IMR-90 (cell line): Measurements from ENCODE around the gene ERGIC1. TPM values are rescaled to one million over a fixed set of nuclear protein-coding genes. Genes with fewer than 3 reads are reported as not detected.

Experiments used
- ATAC-seq: fragments of 200-7000 bp; cut with Tn5 transposase; 2 replicates; pipeline ENCODE4 v1.9.1; 2020; ENCODE audit warnings: low read depth, mild to moderate bottlenecking, moderate library complexity
- BruUV-seq: library from RNA; stranded (reverse); fragments of 400-500 nt; replicated peaks from 2 replicates; lab custom pipeline; 2021; lab: Mats Ljungman, UMichigan
- CTCF ChIA-PET: fragments of 300-600 bp; formaldehyde crosslinking; extraction: SDS; loops from one replicate; lab custom pipeline; 2021; ENCODE audit warnings: antibody characterized with exemption; lab: Yijun Ruan, JAX
- POLR2A ChIA-PET: fragments of 300-600 bp; sonication (Branson Sonifier 250); formaldehyde crosslinking; loops from one replicate; lab custom pipeline; 2022; ENCODE audit warnings: antibody characterized with exemption; ENCODE audit not compliant: unreplicated experiment; lab: Charles Lee
- DNase-seq: peaks from one replicate; pipeline ENCODE4 v3.0.0; 2013
- H2AFZ ChIP-seq: replicated peaks from 2 replicates; pipeline ENCODE3; 2013; ENCODE audit warnings: low read length, mild to moderate bottlenecking; ENCODE audit not compliant: poor library complexity
- H2AK5ac ChIP-seq: 2 replicates; pipeline ENCODE4 v1.6.1; 2013; ENCODE audit warnings: low read depth, low read length, inconsistent platforms
- H2AK9ac ChIP-seq: replicated peaks from 2 replicates; pipeline ENCODE3; 2013; ENCODE audit warnings: mild to moderate bottlenecking, low read depth, low read length, moderate library complexity; ENCODE audit not compliant: poor library complexity
- H2BK120ac ChIP-seq: 2 replicates; pipeline ENCODE4 v1.6.1; 2013; ENCODE audit warnings: low read depth, low read length, inconsistent platforms
- H2BK15ac ChIP-seq: 3 replicates; pipeline ENCODE4 v1.6.1; 2013; ENCODE audit warnings: low read depth, low read length, inconsistent platforms
- H2BK20ac ChIP-seq: 2 replicates; pipeline ENCODE4 v1.6.1; 2013; ENCODE audit warnings: low read depth, mild to moderate bottlenecking, inconsistent platforms, low read length, moderate library complexity
- H2BK5ac ChIP-seq: 2 replicates; pipeline ENCODE4 v1.6.1; 2013; ENCODE audit warnings: mild to moderate bottlenecking, low read depth, low read length, inconsistent platforms; ENCODE audit not compliant: poor library complexity, severe bottlenecking
- H3K14ac ChIP-seq: replicated peaks from 2 replicates; pipeline ENCODE4 v1.6.1; 2013; ENCODE audit warnings: low read depth, low read length, inconsistent platforms
- H3K18ac ChIP-seq: 2 replicates; pipeline ENCODE4 v1.6.1; 2013; ENCODE audit warnings: low read depth, low read length, control low read depth
- H3K23ac ChIP-seq: 2 replicates; pipeline ENCODE4 v1.6.1; 2013; ENCODE audit warnings: low read depth, low read length, inconsistent platforms
- H3K27ac ChIP-seq: 2 replicates; pipeline ENCODE4 v1.5.1; 2013; ENCODE audit warnings: mild to moderate bottlenecking, control low read depth, low read length; ENCODE audit not compliant: insufficient read depth
- H3K27me3 ChIP-seq: 2 replicates; pipeline ENCODE4 v1.6.1; 2013; ENCODE audit warnings: low read length; ENCODE audit not compliant: control insufficient read depth, insufficient read depth
- H3K36me3 ChIP-seq: 2 replicates; pipeline ENCODE4 v1.6.1; 2013; ENCODE audit warnings: low read length, mixed read lengths; ENCODE audit not compliant: control insufficient read depth, insufficient read depth
- H3K4ac ChIP-seq: 2 replicates; pipeline ENCODE4 v1.6.1; 2013; ENCODE audit warnings: low read depth, low read length, inconsistent platforms
- H3K4me1 ChIP-seq: 2 replicates; pipeline ENCODE4 v1.6.1; 2013; ENCODE audit warnings: low read length, mixed read lengths; ENCODE audit not compliant: control insufficient read depth, insufficient read depth
- H3K4me2 ChIP-seq: 2 replicates; pipeline ENCODE4 v1.6.1; 2013; ENCODE audit warnings: low read depth, mild to moderate bottlenecking, control low read depth, low read length, moderate library complexity
- H3K4me3 ChIP-seq: 2 replicates; pipeline ENCODE4 v1.5.1; 2013; ENCODE audit warnings: low read depth, mild to moderate bottlenecking, control low read depth, low read length, moderate library complexity; ENCODE audit not compliant: insufficient read depth
- H3K56ac ChIP-seq: 2 replicates; pipeline ENCODE4 v1.6.1; 2013; ENCODE audit warnings: low read length, inconsistent platforms; ENCODE audit not compliant: insufficient read depth; ENCODE audit errors: extremely low read depth
- H3K79me1 ChIP-seq, 2 experiments: 2 replicates each; pipeline ENCODE4 v1.6.1; 2013; ENCODE audit warnings: low read length in 2 of 2, inconsistent platforms in 1 of 2, low read depth in 1 of 2
- H3K9ac ChIP-seq: 2 replicates; pipeline ENCODE4 v1.6.1; 2013; ENCODE audit warnings: low read depth, low read length, control low read depth
- H3K9me1 ChIP-seq: 2 replicates; pipeline ENCODE4 v1.6.1; 2013; ENCODE audit warnings: low read length, inconsistent platforms; ENCODE audit not compliant: insufficient read depth
- H3K9me3 ChIP-seq: 2 replicates; pipeline ENCODE4 v1.6.1; 2013; ENCODE audit warnings: low read length; ENCODE audit not compliant: control insufficient read depth, insufficient read depth
- H4K20me1 ChIP-seq: 2 replicates; pipeline ENCODE4 v1.6.1; 2013; ENCODE audit warnings: low read length, inconsistent platforms; ENCODE audit not compliant: insufficient read depth
- H4K5ac ChIP-seq: 2 replicates; pipeline ENCODE4 v1.6.1; 2013; ENCODE audit warnings: mild to moderate bottlenecking, low read depth, low read length, control low read depth
- H4K8ac ChIP-seq, 2 experiments: 2 replicates each; pipeline ENCODE4 v1.6.1; 2013; ENCODE audit warnings: low read depth in 2 of 2, low read length in 2 of 2, control low read depth in 1 of 2, inconsistent platforms in 1 of 2
- H4K91ac ChIP-seq: 2 replicates; pipeline ENCODE4 v1.6.1; 2013; ENCODE audit warnings: low read depth, low read length, inconsistent platforms; ENCODE audit not compliant: insufficient read depth
- FOS ChIP-seq: fragments of 150-350 bp; IDR thresholded peaks from 2 replicates; pipeline ENCODE4 v1.6.1; 2016; ENCODE audit warnings: low read depth, low read length
- POLR2A ChIP-seq: IDR thresholded peaks from 2 replicates; pipeline ENCODE4 v1.6.1; 2012; ENCODE audit warnings: mild to moderate bottlenecking, low read depth, low read length
- WGBS, 2 experiments: methylation state at CpG; one replicate each; pipeline versions ENCODE4 v1.1.5 to v1.1.7; 2013; ENCODE audit warnings: missing lambda C conversion rate in 2 of 2; ENCODE audit not compliant: insufficient read length in 1 of 2; ENCODE audit errors: extremely low coverage in 2 of 2; 5-methylcytosine and 5-hydroxymethylcytosine counted together
- dilution Hi-C: fragments of 300-500 bp; cut with HindIII; formaldehyde crosslinking; loops from one replicate; pipeline ENCODE4 v1.14.3; 2018; ENCODE audit warnings: low sequenced_read_pairs; ENCODE audit not compliant: unreplicated experiment
- in situ Hi-C: fragments of 300-500 bp; cut with MboI; formaldehyde crosslinking; loops from 3 replicates; pipeline ENCODE4 v1.14.3; 2019; ENCODE audit warnings: low sequenced_read_pairs, inconsistent platforms, mixed read lengths
- intact Hi-C: fragments of 100-400 bp; cut with micrococcal nuclease; formaldehyde crosslinking; loops from 2 replicates; pipeline ENCODE4 v1.10.0; 2022
- polyA plus RNA-seq, 3 experiments: library from polyadenylated mRNA; depleted of rRNA; stranded (reverse); fragments of >200 nt; gene quantifications; 2 replicates each; pipeline ENCODE4 v1.2.3, GENCODE V29; 2012; ENCODE audit warnings: low replicate concordance in 1 of 3
- total RNA-seq: library from RNA; depleted of rRNA; stranded (reverse); fragments of >200 nt; gene quantifications from 2 replicates; pipeline ENCODE4 v1.2.3, GENCODE V29; 2012

Gene ERGIC1
- total and polyA plus RNA-seq, 2 of the 4 experiments (the other 2 are of a cell fraction): 134 to 192 TPM

GRCh38 chr5:172832383-172833315, 1.4 kb upstream of the ERGIC1 start:
- Histone ChIP-seq H3K18ac (no peak overlapping the region), H3K4me1 (peaks cover 26% of the 10 kb centered on the region), H2BK5ac (peak overlapping the region; percentile 22), H4K91ac (peak overlapping the region; percentile 83), H3K27me3 (no peaks in the 10 kb centered on the region), H2AK5ac (peak overlapping the region; percentile 83), H3K56ac (no peak overlapping the region), H2AK9ac (peak overlapping the region; percentile 67), H3K27ac (peak overlapping the region; percentile 93; the same call in 1 of the 2 replicates), H3K14ac (no peak overlapping the region), H3K9ac (no peak overlapping the region), H4K8ac (peak overlapping the region; percentile 69 to 74; a peak in 2 of 4 replicates), H4K5ac (peak overlapping the region; percentile 73), H2BK120ac (peak overlapping the region; percentile 62), H3K9me3 (no peaks in the 10 kb centered on the region), H2BK20ac (no peak overlapping the region), H4K20me1 (0 out of 2 replicates have a peak, but pooled peaks cover 12% of the 10 kb centered on the region), H2AFZ (peak overlapping the region; percentile 38), H3K4ac (peak overlapping the region; percentile 92), H3K4me3 (no peak overlapping the region), H3K36me3 (peaks cover 12% of the 10 kb centered on the region), H2BK15ac (peak overlapping the region; percentile 96), H3K4me2 (no peak overlapping the region), H3K9me1 (peaks cover 34% of the 10 kb centered on the region), H3K23ac (no peak overlapping the region), H3K79me1 (peaks cover 7 to 64% of the 10 kb centered on the region in 2 experiments; a peak in 3 of 4 replicates)
- ChIA-PET CTCF (interaction anchor here (0.6 kb wide), 1 partner anchor 19 kb away, joined by 3 read pairs; no protein-coding TSS in a partner anchor), POLR2A (no interaction called here)
- BruUV-seq: no TSS peak
- DNase-seq (no peak), ATAC-seq (no peak)
- TF ChIP-seq POLR2A (peak; percentile 86), FOS (no peak)
- dilution Hi-C loops (no loop called here), intact Hi-C loops (loop anchor here (10.0 kb wide), 1 partner anchor 118 kb away; no protein-coding TSS in a partner anchor), in situ Hi-C loops (no loop called here)
- WGBS, 2 experiments: 83% methylated on average over 6 of the region's 14 CpGs; no CpG with 5 or more reads in 1 of the 2 experiments
